ENCODE data around the gene UNC93B1.

Gene UNC93B1, protein sequence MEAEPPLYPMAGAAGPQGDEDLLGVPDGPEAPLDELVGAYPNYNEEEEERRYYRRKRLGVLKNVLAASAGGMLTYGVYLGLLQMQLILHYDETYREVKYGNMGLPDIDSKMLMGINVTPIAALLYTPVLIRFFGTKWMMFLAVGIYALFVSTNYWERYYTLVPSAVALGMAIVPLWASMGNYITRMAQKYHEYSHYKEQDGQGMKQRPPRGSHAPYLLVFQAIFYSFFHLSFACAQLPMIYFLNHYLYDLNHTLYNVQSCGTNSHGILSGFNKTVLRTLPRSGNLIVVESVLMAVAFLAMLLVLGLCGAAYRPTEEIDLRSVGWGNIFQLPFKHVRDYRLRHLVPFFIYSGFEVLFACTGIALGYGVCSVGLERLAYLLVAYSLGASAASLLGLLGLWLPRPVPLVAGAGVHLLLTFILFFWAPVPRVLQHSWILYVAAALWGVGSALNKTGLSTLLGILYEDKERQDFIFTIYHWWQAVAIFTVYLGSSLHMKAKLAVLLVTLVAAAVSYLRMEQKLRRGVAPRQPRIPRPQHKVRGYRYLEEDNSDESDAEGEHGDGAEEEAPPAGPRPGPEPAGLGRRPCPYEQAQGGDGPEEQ

DNA sequence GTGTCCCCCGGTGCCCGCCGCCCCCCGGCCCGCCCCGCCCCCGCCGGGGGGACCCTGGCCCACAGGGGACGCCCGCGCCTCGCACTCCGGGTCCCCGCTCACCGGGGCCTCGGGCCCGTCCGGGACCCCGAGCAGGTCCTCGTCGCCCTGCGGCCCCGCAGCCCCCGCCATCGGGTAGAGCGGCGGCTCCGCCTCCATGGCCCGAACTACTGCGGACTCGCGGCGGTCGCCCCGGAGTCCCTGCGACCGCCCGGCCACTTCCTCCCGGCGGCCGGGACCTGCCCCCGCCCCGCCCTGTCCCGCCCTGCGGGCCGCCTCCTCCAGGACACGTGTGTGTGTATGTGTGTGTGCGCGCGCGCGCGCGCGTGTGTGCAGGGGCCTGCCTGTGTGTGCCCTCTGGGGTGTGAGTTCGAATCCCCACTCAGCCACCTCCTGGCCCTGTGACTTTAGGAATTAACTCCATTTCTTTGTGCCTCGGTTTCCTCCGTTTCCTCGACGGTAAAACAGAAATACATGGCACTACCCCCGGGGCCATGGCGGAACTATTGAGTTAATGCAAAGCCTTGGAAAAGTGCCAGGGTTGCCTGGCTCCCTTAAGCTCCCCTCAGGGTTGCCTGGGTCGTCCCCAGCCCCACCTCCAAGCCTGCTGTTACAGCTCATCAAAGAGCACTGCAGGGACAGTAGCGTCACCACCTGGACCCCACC is at the start of gene UNC93B1:
Gene UNC93B1, minus strand, starts transcription at position 252 of the 705 bp plus-strand sequence. Its CDS starts 54 bp downstream, at position 198.
- in situ Hi-C loops (cut with MboI; ENCODE audit: low sequenced_read_pairs): no loop called here

GRCh38 chr11:68053117-68053516 is 49.2 kb upstream of the UNC93B1 start:
- in situ Hi-C loops (cut with MboI; ENCODE audit: low sequenced_read_pairs): no loop called here

DNA sequence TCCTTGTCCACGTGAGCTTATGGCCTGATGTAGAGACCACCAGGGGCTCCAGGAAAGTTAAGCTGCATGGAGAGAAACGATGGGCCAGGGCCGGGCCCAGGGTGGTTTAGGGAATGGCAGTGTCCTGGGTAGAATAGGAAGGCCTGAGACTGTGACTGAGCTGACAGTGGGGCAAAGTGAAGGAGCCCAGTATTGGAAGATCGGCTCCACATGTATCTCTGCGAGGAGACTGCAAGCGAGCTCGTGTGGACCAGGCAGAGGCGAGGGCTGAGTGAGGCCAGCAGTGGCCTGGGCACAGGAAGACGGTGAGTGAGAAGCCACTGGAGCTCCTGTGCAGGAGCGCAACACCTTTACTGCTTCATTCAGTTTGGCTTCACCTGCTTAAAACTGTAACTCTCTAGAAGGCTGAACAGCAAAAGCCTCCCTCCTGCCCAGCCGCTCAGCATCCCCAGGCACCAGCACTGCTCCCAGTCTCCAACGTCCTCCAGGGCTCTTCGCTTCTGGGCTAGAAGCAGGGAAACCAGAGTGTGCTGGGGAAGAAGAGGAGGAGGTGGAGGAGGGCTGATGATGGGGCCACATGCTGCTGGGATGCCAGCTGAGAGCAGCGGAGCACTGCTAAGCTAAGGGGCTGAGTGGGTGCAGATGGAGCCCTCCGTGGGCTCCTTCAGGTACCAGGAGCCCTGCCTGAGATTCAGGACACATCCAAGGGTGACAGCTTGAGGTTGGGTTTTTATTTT is 48.4 kb upstream of the UNC93B1 start:
- in situ Hi-C loops (cut with MboI; ENCODE audit: low sequenced_read_pairs): no loop called here

DNA sequence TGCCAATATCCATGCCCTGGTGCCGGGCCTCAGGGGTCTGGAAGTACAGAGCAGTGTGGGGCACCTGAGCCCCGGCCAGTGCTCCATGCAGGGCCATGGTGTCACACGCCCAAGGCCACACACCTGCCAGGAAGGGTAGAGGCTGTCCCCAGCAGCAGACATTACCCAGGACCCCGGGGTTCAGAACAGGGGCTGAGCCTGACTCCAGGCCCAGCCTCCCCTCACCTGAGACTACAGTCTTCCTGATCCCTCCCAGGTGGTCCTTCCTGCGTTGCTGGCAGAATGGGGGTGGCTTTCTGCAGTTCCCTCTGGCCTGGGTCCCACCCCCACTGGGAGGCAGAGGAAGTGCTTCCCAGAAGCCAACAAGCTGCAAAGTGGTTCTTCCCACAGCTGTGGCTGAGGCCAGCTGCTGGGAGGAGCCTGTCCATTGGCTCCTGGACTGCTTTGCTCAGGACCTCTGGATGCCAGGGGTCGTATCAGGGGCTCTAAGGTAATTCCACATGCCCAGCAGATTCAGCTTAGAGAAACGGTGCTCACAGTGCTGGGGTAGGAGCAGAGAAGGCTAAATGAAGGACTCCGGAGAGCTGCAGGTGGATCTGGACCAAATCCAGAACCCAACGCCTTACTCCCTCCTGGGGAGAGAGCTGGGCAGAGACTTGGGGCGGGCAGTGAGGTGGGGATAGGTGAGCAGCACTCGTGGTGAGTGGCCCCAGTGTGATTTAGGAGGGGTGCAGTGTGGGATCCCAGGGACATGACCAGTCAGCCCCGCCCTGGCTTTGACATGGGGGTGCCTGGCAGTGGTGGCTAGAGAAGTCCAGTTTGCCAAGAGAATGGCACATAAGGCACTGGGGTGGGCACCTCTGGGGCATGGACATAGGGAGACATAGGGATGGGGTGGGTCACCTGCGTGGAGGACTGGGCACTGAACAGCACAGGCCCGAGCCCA is 47.6 kb upstream of the UNC93B1 start:
- in situ Hi-C loops (cut with MboI; ENCODE audit: low sequenced_read_pairs): no loop called here

- in situ Hi-C loops (cut with MboI; ENCODE audit: low sequenced_read_pairs): no loop called here
Observed at GRCh38 chr11:68050371-68050841, 46.5 kb upstream of the UNC93B1 start.

- in situ Hi-C loops (cut with MboI; ENCODE audit: low sequenced_read_pairs): no loop called here
Observed at GRCh38 chr11:68049509-68050370, 45.8 kb upstream of the UNC93B1 start.

- in situ Hi-C loops (cut with MboI; ENCODE audit: low sequenced_read_pairs): no loop called here
Observed at GRCh38 chr11:68048681-68049508, 45.0 kb upstream of the UNC93B1 start.

DNA sequence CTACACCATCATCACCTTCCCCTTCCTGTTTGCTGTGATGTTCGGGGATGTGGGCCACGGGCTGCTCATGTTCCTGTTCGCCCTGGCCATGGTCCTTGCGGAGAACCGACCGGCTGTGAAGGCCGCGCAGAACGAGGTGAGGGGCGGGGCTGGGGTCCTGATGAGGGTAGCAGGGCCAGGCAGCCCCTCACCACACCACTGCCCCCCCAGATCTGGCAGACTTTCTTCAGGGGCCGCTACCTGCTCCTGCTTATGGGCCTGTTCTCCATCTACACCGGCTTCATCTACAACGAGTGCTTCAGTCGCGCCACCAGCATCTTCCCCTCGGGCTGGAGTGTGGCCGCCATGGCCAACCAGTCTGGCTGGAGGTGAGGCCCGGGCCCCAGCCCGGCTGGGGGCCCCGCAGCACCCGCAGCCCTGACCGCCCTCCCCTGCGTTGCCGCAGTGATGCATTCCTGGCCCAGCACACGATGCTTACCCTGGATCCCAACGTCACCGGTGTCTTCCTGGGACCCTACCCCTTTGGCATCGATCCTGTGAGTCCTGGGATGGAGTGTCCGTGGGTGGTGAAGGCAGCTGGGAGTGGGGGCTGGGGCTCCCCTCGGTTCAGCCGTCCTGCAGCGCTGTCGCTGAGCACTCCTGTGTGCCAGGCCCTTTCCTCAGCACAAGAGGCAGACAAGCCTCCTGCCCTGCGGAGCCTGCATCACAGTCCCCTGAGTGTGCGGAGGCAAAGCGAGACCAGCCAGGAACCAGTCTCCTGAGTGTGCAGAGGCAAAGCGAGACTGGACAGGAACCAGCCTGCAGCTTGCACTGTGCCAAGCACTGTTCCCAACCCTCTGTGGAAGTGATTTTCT is 43.8 kb upstream of the UNC93B1 start:
- in situ Hi-C loops (cut with MboI; ENCODE audit: low sequenced_read_pairs): no loop called here

DNA sequence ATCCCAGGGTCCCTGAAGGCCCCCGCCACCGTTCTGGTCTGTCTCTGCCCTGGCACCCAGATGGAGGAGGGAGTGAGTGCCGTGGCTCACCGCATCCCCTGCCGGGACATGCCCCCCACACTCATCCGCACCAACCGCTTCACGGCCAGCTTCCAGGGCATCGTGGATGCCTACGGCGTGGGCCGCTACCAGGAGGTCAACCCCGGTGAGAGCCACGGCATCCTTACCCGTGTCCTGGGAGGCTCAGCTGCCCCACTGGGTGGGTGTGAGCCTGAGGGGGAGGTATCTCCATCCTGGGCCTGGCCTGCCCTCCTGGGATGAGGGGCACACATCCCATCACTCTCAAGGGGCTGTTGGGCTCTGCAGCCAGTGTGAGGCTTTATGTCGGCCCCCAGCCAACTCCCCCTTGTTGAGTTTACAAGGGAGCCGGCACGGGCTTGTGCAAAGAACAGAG is 41.0 kb upstream of the UNC93B1 start:
- in situ Hi-C loops (cut with MboI; ENCODE audit: low sequenced_read_pairs): no loop called here

GRCh38 chr11:68044145-68044813 is 40.4 kb upstream of the UNC93B1 start:
- in situ Hi-C loops (cut with MboI; ENCODE audit: low sequenced_read_pairs): no loop called here

- in situ Hi-C loops (cut with MboI; ENCODE audit: low sequenced_read_pairs): no loop called here
Observed at GRCh38 chr11:68043349-68044144, 39.6 kb upstream of the UNC93B1 start.

GRCh38 chr11:68043029-68043348 is 39.1 kb upstream of the UNC93B1 start:
- in situ Hi-C loops (cut with MboI; ENCODE audit: low sequenced_read_pairs): no loop called here

- in situ Hi-C loops (cut with MboI; ENCODE audit: low sequenced_read_pairs): no loop called here
Observed at GRCh38 chr11:68042219-68043028, 38.5 kb upstream of the UNC93B1 start.

DNA sequence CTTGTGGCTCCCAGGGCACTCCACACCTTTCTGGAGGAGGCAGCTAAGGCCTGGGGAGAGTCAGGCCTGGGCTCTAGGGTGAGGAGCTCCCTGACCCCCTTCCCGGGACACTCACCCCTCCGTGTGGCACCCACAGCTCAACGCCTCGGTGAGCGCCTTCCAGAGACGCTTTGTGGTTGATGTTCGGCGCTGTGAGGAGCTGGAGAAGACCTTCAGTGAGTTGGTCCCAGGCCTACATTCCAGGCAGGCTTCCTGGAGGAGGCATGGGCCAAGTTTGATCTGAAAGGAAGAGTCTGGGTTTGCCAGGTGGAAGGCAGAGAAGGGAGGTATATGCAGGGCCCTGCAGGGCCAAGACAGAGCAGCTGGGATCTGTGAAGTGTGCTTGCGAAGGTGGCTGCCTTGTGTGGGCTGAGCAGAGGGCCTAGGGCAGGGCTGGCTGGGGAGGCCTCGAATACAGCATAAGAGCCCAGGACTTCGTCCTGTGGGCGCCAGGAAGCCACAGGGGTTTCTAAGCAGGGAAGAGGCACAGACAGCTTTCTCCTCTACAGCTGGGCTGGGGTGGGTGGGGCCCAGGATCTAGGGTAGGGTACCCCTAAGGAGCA is 37.8 kb upstream of the UNC93B1 start:
- in situ Hi-C loops (cut with MboI; ENCODE audit: low sequenced_read_pairs): no loop called here
